GM23248 (cell line): Measurements from ENCODE around the gene POU1F1. TPM values are rescaled to one million over a fixed set of nuclear protein-coding genes. Genes with fewer than 3 reads are reported as not detected.

Source experiments
- DNase-seq: peaks from one replicate; pipeline ENCODE4 v3.0.0-alpha.2; 2015
- H2AFZ ChIP-seq: fragments of 200-600 bp; sonication (generic); 2 replicates; pipeline ENCODE4 v1.6.1; 2016; ENCODE audit warnings: antibody characterized with exemption
- H3F3A ChIP-seq: fragments of 200-600 bp; sonication (generic); 2 replicates; pipeline ENCODE4 v1.6.1; 2016; ENCODE audit warnings: mild to moderate bottlenecking, antibody characterized with exemption, mixed run types; ENCODE audit not compliant: insufficient read depth
- H3K27ac ChIP-seq: fragments of 200-600 bp; sonication (generic); 2 replicates; pipeline ENCODE4 v1.5.1; 2016; ENCODE audit warnings: mild to moderate bottlenecking
- H3K27me3 ChIP-seq: fragments of 200-600 bp; sonication (generic); replicated peaks from 2 replicates; pipeline ENCODE4 v1.6.1; 2016; ENCODE audit warnings: mild to moderate bottlenecking; ENCODE audit not compliant: insufficient read depth
- H3K36me3 ChIP-seq: fragments of 200-600 bp; sonication (generic); 2 replicates; pipeline ENCODE4 v1.6.1; 2016; ENCODE audit warnings: low read depth, mild to moderate bottlenecking
- H3K4me1 ChIP-seq: fragments of 200-600 bp; sonication (generic); 2 replicates; pipeline ENCODE4 v1.6.1; 2016; ENCODE audit warnings: mild to moderate bottlenecking; ENCODE audit not compliant: insufficient read depth
- H3K4me2 ChIP-seq: fragments of 200-600 bp; sonication (generic); one replicate; pipeline ENCODE4 v1.6.1; 2016; ENCODE audit warnings: mild to moderate bottlenecking; ENCODE audit not compliant: unreplicated experiment
- H3K4me3 ChIP-seq: fragments of 200-600 bp; sonication (generic); 2 replicates; pipeline ENCODE4 v1.5.1; 2016; ENCODE audit warnings: mild to moderate bottlenecking
- H3K79me2 ChIP-seq: fragments of 200-600 bp; sonication (generic); 2 replicates; pipeline ENCODE4 v1.6.1; 2016; ENCODE audit warnings: mild to moderate bottlenecking; ENCODE audit not compliant: insufficient read depth
- H3K9ac ChIP-seq: fragments of 200-600 bp; sonication (generic); 2 replicates; pipeline ENCODE4 v1.6.1; 2016; ENCODE audit warnings: mild to moderate bottlenecking
- H3K9me2 ChIP-seq: fragments of 200-600 bp; sonication (generic); 2 replicates; pipeline ENCODE4 v1.6.1; 2016; ENCODE audit warnings: mixed run types, mild to moderate bottlenecking, moderate library complexity; ENCODE audit not compliant: insufficient read depth
- H3K9me3 ChIP-seq: fragments of 200-600 bp; sonication (generic); one replicate; pipeline ENCODE4 v1.6.1; 2017; ENCODE audit warnings: low read depth
- H4K20me1 ChIP-seq: fragments of 200-600 bp; sonication (generic); 2 replicates; pipeline ENCODE4 v1.6.0; 2016; ENCODE audit not compliant: insufficient read depth
- EZH2 ChIP-seq: fragments of 200-600 bp; sonication (generic); IDR thresholded peaks from 2 replicates; pipeline ENCODE4 v1.6.1; 2018; ENCODE audit warnings: antibody characterized with exemption, mild to moderate bottlenecking; ENCODE audit not compliant: insufficient read depth, poor library complexity, severe bottlenecking
- EZH2phosphoT487 ChIP-seq: fragments of 200-600 bp; sonication (generic); IDR thresholded peaks from 2 replicates; pipeline ENCODE4 v1.6.1; 2018; ENCODE audit warnings: antibody characterized with exemption, moderate library complexity, mild to moderate bottlenecking, low read depth; ENCODE audit not compliant: insufficient read depth
- WGBS, 2 experiments: methylation state at CpG; one replicate each; pipeline ENCODE4 v1.1.6; 2015 to 2017; ENCODE audit warnings: low lambda C conversion rate in 2 of 2, low coverage in 1 of 2; ENCODE audit errors: missing lambda C conversion rate in 2 of 2; 5-methylcytosine and 5-hydroxymethylcytosine counted together
- in situ Hi-C: fragments of 300-500 bp; cut with MboI; formaldehyde crosslinking; loops from 2 replicates; pipeline ENCODE4 v1.15.0; 2020
- polyA plus RNA-seq: library from polyadenylated mRNA; unstranded; fragments of >200 nt; fragmentation: Nextera tagmentation; extraction: Ambion mirVana; gene quantifications from 2 replicates; pipeline ENCODE4 v1.2.1, GENCODE V29; 2016
- total RNA-seq: library from RNA; depleted of rRNA; stranded (reverse); fragments of >200 nt; shearing (Covaris generic); gene quantifications from 2 replicates; pipeline ENCODE4 v1.2.3, GENCODE V29; 2014; rRNA removed

Gene POU1F1, protein sequence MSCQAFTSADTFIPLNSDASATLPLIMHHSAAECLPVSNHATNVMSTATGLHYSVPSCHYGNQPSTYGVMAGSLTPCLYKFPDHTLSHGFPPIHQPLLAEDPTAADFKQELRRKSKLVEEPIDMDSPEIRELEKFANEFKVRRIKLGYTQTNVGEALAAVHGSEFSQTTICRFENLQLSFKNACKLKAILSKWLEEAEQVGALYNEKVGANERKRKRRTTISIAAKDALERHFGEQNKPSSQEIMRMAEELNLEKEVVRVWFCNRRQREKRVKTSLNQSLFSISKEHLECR
- total RNA-seq = not detected in 2 replicates
- not detected in 2 replicates for polyA plus RNA-seq

- no peaks in the 10 kb centered on the region for H4K20me1 ChIP-seq
- no peak within 1 kb of the TSS for H3K4me2 ChIP-seq
- TF ChIP-seq EZH2phosphoT487 = no peak
- TF ChIP-seq EZH2 = no peak
- H3K9ac ChIP-seq = no peak within 1 kb of the TSS
- H3K27me3 ChIP-seq = no peaks in the 10 kb centered on the region
- no peak for DNase-seq
- H3F3A ChIP-seq = no peaks in the 10 kb centered on the region
- no peak within 1 kb of the TSS for H3K4me3 ChIP-seq
- no peaks in the 10 kb centered on the region for H3K36me3 ChIP-seq
- H3K9me3 ChIP-seq = no peaks in the 10 kb centered on the region
- 80 to 84% methylated on average over 6 of the region's 6 CpGs for WGBS, 2 experiments
- H3K4me1 ChIP-seq = 0 out of 2 replicates have a peak, but pooled peaks cover 2% of the 10 kb centered on the region
- H2AFZ ChIP-seq = no peak within 1 kb of the TSS
- H3K79me2 ChIP-seq = no peaks in the 10 kb centered on the region
- no peaks in the 10 kb centered on the region for H3K9me2 ChIP-seq
- H3K27ac ChIP-seq = no peak within 1 kb of the TSS
- in situ Hi-C loops = no loop called here
Observed at GRCh38 chr3:87276484-87276883, at the start of gene POU1F1. POU1F1 (minus strand) TSS chr3:87276584; CDS start chr3:87276462, 122 bp downstream.

- Histone ChIP-seq H3K36me3 (no peaks in the 10 kb centered on the region), H3K27ac (no peak overlapping the region), H3K27me3 (no peaks in the 10 kb centered on the region), H3K4me3 (no peak overlapping the region), H3K9me2 (no peaks in the 10 kb centered on the region), H3K4me1 (no peaks in the 10 kb centered on the region), H4K20me1 (no peaks in the 10 kb centered on the region), H3K4me2 (no peak overlapping the region), H3K9ac (no peak overlapping the region), H3K9me3 (no peaks in the 10 kb centered on the region), H3K79me2 (no peaks in the 10 kb centered on the region), H3F3A (no peaks in the 10 kb centered on the region), H2AFZ (no peak overlapping the region)
- WGBS, 2 experiments = 47 to 50% methylated on average over 1 of the region's 1 CpG
- DNase-seq = no peak
- in situ Hi-C loops = no loop called here
- no peak for TF ChIP-seq EZH2phosphoT487
- no peak for TF ChIP-seq EZH2
Observed at GRCh38 chr3:87324609-87325008, 48.2 kb upstream of the POU1F1 start.

DNA sequence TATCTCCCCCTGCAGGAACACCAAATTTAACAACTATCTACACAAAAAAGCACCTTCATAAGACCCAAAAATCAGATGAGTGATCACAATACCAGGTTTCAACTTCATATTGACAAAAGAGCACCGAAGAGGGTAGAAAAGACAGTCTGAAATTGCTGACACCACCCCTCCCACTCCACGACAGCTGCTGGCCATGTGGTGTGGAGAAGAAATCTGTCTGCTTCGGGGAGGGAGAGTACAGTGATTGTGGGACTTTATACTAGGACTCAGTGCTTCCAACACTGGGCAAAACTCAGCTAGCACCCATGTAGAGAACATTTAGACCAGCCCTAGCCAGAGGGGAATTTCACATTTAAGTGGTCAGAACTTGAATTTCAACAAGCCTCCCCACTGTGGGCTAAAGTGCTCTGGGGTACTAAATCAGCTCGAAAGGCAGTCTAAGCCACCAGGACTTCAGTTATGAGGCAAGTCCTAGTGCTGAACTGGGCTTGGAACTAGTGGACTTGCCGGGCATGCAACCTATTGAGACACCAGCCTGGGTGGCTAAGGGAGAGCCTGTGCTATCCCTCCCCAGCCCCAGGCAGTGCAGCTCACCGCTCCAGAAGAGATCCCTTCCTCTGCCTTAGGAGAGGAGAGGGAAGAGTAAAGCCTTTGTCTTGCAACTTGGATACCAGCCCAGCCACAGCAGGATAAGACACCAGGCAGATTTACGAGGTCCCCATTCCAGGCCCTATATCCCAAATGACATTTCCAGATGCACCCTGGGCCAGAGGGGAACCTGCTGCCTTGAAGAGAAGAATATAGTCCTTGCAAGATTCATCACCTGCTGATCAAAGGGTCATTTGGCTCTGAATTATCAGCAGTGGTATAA lies 44.6 kb upstream of the POU1F1 start:
- in situ Hi-C loops = no loop called here
- TF ChIP-seq EZH2 (no peak), EZH2phosphoT487 (no peak)
- no peaks in the 10 kb centered on the region for H3K27me3 ChIP-seq
- H3K9ac ChIP-seq = no peak overlapping the region
- no peak overlapping the region for H3K4me3 ChIP-seq
- H3K4me1 ChIP-seq = peaks cover 7% of the 10 kb centered on the region; the same call in 1 of the 2 replicates
- H4K20me1 ChIP-seq = no peaks in the 10 kb centered on the region
- H3K36me3 ChIP-seq = no peaks in the 10 kb centered on the region
- DNase-seq = no peak
- no peaks in the 10 kb centered on the region for H3F3A ChIP-seq
- no peak overlapping the region for H2AFZ ChIP-seq
- H3K9me3 ChIP-seq = no peaks in the 10 kb centered on the region
- no peak overlapping the region for H3K27ac ChIP-seq
- no peaks in the 10 kb centered on the region for H3K9me2 ChIP-seq
- 31 to 32% methylated on average over 7 of the region's 7 CpGs for WGBS, 2 experiments
- no peaks in the 10 kb centered on the region for H3K79me2 ChIP-seq
- H3K4me2 ChIP-seq = no peak overlapping the region

DNA sequence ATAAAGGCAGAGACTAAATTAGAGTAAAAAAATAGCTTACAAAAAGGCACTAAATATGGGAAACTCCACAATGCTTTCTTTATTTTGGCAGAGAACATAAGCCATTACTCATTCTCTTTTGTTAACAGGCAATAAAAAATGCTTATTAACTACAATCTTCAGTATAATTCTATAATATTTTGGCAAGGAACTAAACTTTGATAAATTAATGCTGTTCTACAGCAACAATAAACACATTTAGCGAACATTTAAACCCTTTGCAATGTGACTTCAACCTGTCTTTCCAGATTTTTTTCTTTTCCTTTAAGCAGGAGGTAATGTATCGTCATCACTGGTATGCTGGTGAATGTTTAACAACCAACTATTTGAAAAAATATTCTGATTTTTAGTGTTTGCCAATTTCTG lies 42.2 kb upstream of the POU1F1 start:
- in situ Hi-C loops = no loop called here
- Histone ChIP-seq H3K4me3 (no peak overlapping the region), H3K27me3 (no peaks in the 10 kb centered on the region), H3K36me3 (no peaks in the 10 kb centered on the region), H4K20me1 (no peaks in the 10 kb centered on the region), H3K4me1 (peaks cover 7% of the 10 kb centered on the region; the same call in 1 of the 2 replicates), H3K9me2 (no peaks in the 10 kb centered on the region), H3K79me2 (no peaks in the 10 kb centered on the region), H3F3A (no peaks in the 10 kb centered on the region), H3K9me3 (no peaks in the 10 kb centered on the region), H2AFZ (no peak overlapping the region), H3K4me2 (no peak overlapping the region), H3K9ac (no peak overlapping the region), H3K27ac (no peak overlapping the region)
- 37 to 50% methylated on average over 2 of the region's 2 CpGs for WGBS, 2 experiments
- TF ChIP-seq EZH2 (no peak), EZH2phosphoT487 (no peak)
- DNase-seq = peak; percentile 8
